Esophagus muscularis mucosa (tissue), 3 donors: ENCODE data around the gene SREK1IP1.

Experiments used
- POLR2AphosphoS5 ChIP-seq, 2 donors: sonication (generic); formaldehyde crosslinking; IDR thresholded peaks; one replicate each; pipeline ENCODE4 v1.6.1; 2017; ENCODE audit warnings: antibody characterized with exemption in 2 of 2
- TF ChIP-seq, protein P1 (sequence below), 3 experiments: fragments of 200-600 bp in 2 of 3; fragments of 450-650 bp in 1 of 3; sonication (generic) in 2 of 3; IDR thresholded peaks; one replicate each; pipeline ENCODE4 v1.5.1; 2017 to 2019; ENCODE audit warnings: antibody characterized with exemption in 3 of 3, mild to moderate bottlenecking in 2 of 3, moderate library complexity in 1 of 3

DNA sequence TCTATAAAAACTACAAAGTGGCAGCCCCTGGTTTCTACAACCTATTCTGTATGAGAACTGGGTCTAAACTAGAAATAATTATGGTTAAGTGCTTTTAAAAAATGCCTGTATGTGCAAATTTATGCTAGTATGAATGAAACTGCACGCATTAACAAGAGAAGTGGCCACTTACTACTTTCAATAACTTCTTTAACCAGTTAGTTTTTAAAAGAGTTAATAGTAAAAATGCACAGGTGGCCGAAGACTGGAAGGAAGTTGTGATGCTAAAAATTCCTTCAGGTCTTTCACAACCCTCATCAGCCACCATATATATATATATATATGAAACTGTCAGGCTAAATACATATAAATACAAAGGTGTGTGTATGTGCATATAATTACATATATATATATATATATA, 41.3 kb downstream of the SREK1IP1 start:
- no peak for TF ChIP-seq POLR2AphosphoS5 (IDR thresholded peaks at IDR 0.05)
- TF ChIP-seq, protein P1, sequence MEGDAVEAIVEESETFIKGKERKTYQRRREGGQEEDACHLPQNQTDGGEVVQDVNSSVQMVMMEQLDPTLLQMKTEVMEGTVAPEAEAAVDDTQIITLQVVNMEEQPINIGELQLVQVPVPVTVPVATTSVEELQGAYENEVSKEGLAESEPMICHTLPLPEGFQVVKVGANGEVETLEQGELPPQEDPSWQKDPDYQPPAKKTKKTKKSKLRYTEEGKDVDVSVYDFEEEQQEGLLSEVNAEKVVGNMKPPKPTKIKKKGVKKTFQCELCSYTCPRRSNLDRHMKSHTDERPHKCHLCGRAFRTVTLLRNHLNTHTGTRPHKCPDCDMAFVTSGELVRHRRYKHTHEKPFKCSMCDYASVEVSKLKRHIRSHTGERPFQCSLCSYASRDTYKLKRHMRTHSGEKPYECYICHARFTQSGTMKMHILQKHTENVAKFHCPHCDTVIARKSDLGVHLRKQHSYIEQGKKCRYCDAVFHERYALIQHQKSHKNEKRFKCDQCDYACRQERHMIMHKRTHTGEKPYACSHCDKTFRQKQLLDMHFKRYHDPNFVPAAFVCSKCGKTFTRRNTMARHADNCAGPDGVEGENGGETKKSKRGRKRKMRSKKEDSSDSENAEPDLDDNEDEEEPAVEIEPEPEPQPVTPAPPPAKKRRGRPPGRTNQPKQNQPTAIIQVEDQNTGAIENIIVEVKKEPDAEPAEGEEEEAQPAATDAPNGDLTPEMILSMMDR (IDR thresholded peaks at IDR 0.05): no peak
